H54 (cell line): Measurements from ENCODE around the gene EFNA5.
A peak's percentile ranks its signal among the peaks of the same experiment; 100 is the strongest.
"Not testable (repeated sequence)": the region's sequence is repeated elsewhere in the genome, so short reads cannot be mapped to it uniquely, and the experiment has no call there.

Experiments used
- DNase-seq: peaks from one replicate; pipeline ENCODE4 v3.0.0; 2011; ENCODE audit warnings: low spot score, mixed read lengths; ENCODE audit not compliant: insufficient read length
- FAIRE-seq: peaks from 3 replicates; lab custom pipeline; 2011; peaks lifted over from hg19 to GRCh38; lab: Jason Lieb, UNC
- POLR2A ChIP-seq: IDR thresholded peaks from 2 replicates; pipeline ENCODE4 v1.6.1; 2011; ENCODE audit warnings: low read depth, mild to moderate bottlenecking, low read length

EFNA5 gene

GRCh38 chr5:107447587-107447986, 223.2 kb downstream of the EFNA5 start:
- no peak for TF ChIP-seq POLR2A
- DNase-seq (no peak), FAIRE-seq (no peak)

GRCh38 chr5:107446972-107447371, 223.8 kb downstream of the EFNA5 start:
- DNase-seq: no peak
- FAIRE-seq: no peak
- TF ChIP-seq POLR2A: no peak

GRCh38 chr5:107444300-107444699, 226.4 kb downstream of the EFNA5 start:
- no peak for TF ChIP-seq POLR2A
- FAIRE-seq: no peak
- DNase-seq: no peak

GRCh38 chr5:107443897-107444296, 226.8 kb downstream of the EFNA5 start:
- DNase-seq: no peak
- no peak for TF ChIP-seq POLR2A
- FAIRE-seq: no peak

GRCh38 chr5:107442452-107442851, 228.3 kb downstream of the EFNA5 start:
- DNase-seq: no peak
- no peak for FAIRE-seq
- no peak for TF ChIP-seq POLR2A

- FAIRE-seq (no peak), DNase-seq (no peak)
- no peak for TF ChIP-seq POLR2A
These were observed 230.9 kb downstream of the EFNA5 start for GRCh38 chr5:107439832-107440231.

- FAIRE-seq: no peak
- DNase-seq: no peak
- TF ChIP-seq POLR2A: no peak
These were observed 232.7 kb downstream of the EFNA5 start for GRCh38 chr5:107437986-107438510.

- no peak for DNase-seq
- no peak for TF ChIP-seq POLR2A
- FAIRE-seq: no peak
These were observed 233.6 kb downstream of the EFNA5 start for GRCh38 chr5:107437154-107437553.

- FAIRE-seq (no peak), DNase-seq (no peak)
- no peak for TF ChIP-seq POLR2A
These were observed 234.5 kb downstream of the EFNA5 start for GRCh38 chr5:107436201-107436600.

- FAIRE-seq: no peak
These were observed 235.7 kb downstream of the EFNA5 start for GRCh38 chr5:107435061-107435460.

GRCh38 chr5:107433646-107434045, 237.1 kb downstream of the EFNA5 start:
- DNase-seq, FAIRE-seq: not testable (repeated sequence)

More at GRCh38 chr5:107435061-107435460, 235.7 kb downstream of the EFNA5 start:
- no peak for TF ChIP-seq POLR2A
- no peak for DNase-seq

- DNase-seq: peak; percentile 23
- peak; percentile 98 for FAIRE-seq
- TF ChIP-seq POLR2A: no peak
These were observed 238.7 kb downstream of the EFNA5 start for GRCh38 chr5:107431998-107432397.

GRCh38 chr5:107431536-107431935, 239.2 kb downstream of the EFNA5 start:
- FAIRE-seq (no peak), DNase-seq (no peak)
- no peak for TF ChIP-seq POLR2A

- no peak for DNase-seq
- TF ChIP-seq POLR2A: no peak
- no peak for FAIRE-seq
These were observed 240.6 kb downstream of the EFNA5 start for GRCh38 chr5:107430071-107430625.

- DNase-seq: no peak
- TF ChIP-seq POLR2A: no peak
- no peak for FAIRE-seq
These were observed 242.4 kb downstream of the EFNA5 start for GRCh38 chr5:107428303-107428813.
